HepG2 (cell line): Measurements from ENCODE around the gene CPSF4. TPM values are rescaled to one million over a fixed set of nuclear protein-coding genes. Genes with fewer than 3 reads are reported as not detected.

Experiments used
- ATAC-seq: fragments of 200-7000 bp; cut with Tn5 transposase; 3 replicates; pipeline ENCODE4 v1.9.1; 2020; ENCODE audit warnings: mild to moderate bottlenecking, moderate library complexity
- BruUV-seq: library from RNA; stranded (reverse); fragments of 400-500 nt; replicated peaks from 2 replicates; lab custom pipeline; 2021; lab: Mats Ljungman, UMichigan
- CTCF ChIA-PET: fragments of 300-600 bp; formaldehyde crosslinking; extraction: SDS; loops from one replicate; lab custom pipeline; 2021; ENCODE audit warnings: low total read pairs, inconsistent platforms, low intra/inter-chr PET ratio; lab: Yijun Ruan, JAX
- POLR2A ChIA-PET: fragments of 350-600 bp; sonication (Branson Sonifier 250); formaldehyde crosslinking; loops from one replicate; lab custom pipeline; 2020; ENCODE audit warnings: antibody characterized with exemption, inconsistent platforms; lab: Yijun Ruan, JAX
- DNase-seq: peaks from one replicate; pipeline ENCODE4 v3.0.0-alpha.2; 2015; ENCODE audit warnings: low spot score
- FAIRE-seq: peaks from 3 replicates; lab custom pipeline; 2011; peaks lifted over from hg19 to GRCh38; lab: Jason Lieb, UNC
- H2AFZ ChIP-seq: one replicate; pipeline ENCODE4 v1.6.1; 2011; ENCODE audit warnings: low read length, inconsistent platforms
- H3K27ac ChIP-seq: fragments of 300-600 bp; 3 replicates; pipeline ENCODE4 v1.8.0; 2011; ENCODE audit warnings: mixed run types, mild to moderate bottlenecking, mixed read lengths, low read length, inconsistent platforms; ENCODE audit not compliant: insufficient read depth; ENCODE audit errors: extremely low read length
- H3K27me3 ChIP-seq, 2 experiments: fragments of 200-600 bp in 1 of 2; 2 replicates in 1 of 2; 3 replicates in 1 of 2; pipeline versions ENCODE4 v1.6.0 to v1.8.0; 2011; ENCODE audit warnings: low read length in 2 of 2, mild to moderate bottlenecking in 2 of 2, moderate library complexity in 2 of 2, inconsistent platforms in 1 of 2; ENCODE audit not compliant: insufficient read depth in 2 of 2, control insufficient read depth in 1 of 2
- H3K36me3 ChIP-seq, 2 experiments: fragments of 200-600 bp in 1 of 2; replicated peaks in 1 of 2; 2 replicates in 1 of 2; 3 replicates in 1 of 2; pipeline versions ENCODE4 v1.5.1 to v1.8.0; 2011; ENCODE audit warnings: low read length in 2 of 2, inconsistent platforms in 1 of 2; ENCODE audit not compliant: insufficient read depth in 2 of 2, control insufficient read depth in 1 of 2
- H3K4me1 ChIP-seq: 2 replicates; pipeline ENCODE4 v1.5.1; 2012; ENCODE audit warnings: low read length, inconsistent platforms; ENCODE audit not compliant: insufficient read depth
- H3K4me2 ChIP-seq: 2 replicates; pipeline ENCODE4 v1.6.0; 2011; ENCODE audit warnings: low read depth, low read length, inconsistent platforms
- H3K4me3 ChIP-seq, 3 experiments: fragments of 200-600 bp in 1 of 3; sonication (generic), shearing (Covaris generic) in 1 of 3; replicated peaks in 1 of 3; 2 replicates each; pipeline ENCODE4 v1.5.1; 2011 to 2016; ENCODE audit warnings: low read length in 3 of 3, inconsistent platforms in 2 of 3, low read depth in 2 of 3, mild to moderate bottlenecking in 2 of 3, control low read depth in 1 of 3, mixed read lengths in 1 of 3; ENCODE audit not compliant: insufficient read depth in 1 of 3
- H3K79me2 ChIP-seq: one replicate; pipeline ENCODE4 v1.6.1; 2011; ENCODE audit warnings: low read length, inconsistent platforms; ENCODE audit not compliant: insufficient read depth
- H3K9ac ChIP-seq: 2 replicates; pipeline ENCODE4 v1.6.0; 2011; ENCODE audit warnings: mild to moderate bottlenecking, low read depth, low read length, inconsistent platforms; ENCODE audit not compliant: insufficient read depth
- H3K9me3 ChIP-seq: 2 replicates; pipeline ENCODE4 v1.5.1; 2012; ENCODE audit warnings: mild to moderate bottlenecking, low read length
- H4K20me1 ChIP-seq: 2 replicates; pipeline ENCODE4 v1.6.0; 2011; ENCODE audit warnings: inconsistent platforms, mild to moderate bottlenecking, low read length, moderate library complexity; ENCODE audit not compliant: insufficient read depth
- ARNT ChIP-seq: fragments of 450-650 bp; IDR thresholded peaks from 2 replicates; pipeline ENCODE4 v1.6.1; 2017
- CEBPB ChIP-seq: IDR thresholded peaks from 2 replicates; pipeline ENCODE4 v1.6.1; 2011; ENCODE audit warnings: low read depth, low read length, improper control_type of control experiment, borderline replicate concordance
- CEBPG ChIP-seq: IDR thresholded peaks from 2 replicates; pipeline ENCODE4 v1.6.1; 2016
- FOXP1 ChIP-seq, 2 experiments: fragments of 450-650 bp in 1 of 2; IDR thresholded peaks; 2 replicates each; pipeline ENCODE4 v1.6.1; 2017 to 2018; ENCODE audit warnings: antibody characterized with exemption in 1 of 2
- NCOR1 ChIP-seq: fragments of 200-600 bp; sonication (generic); IDR thresholded peaks from 2 replicates; pipeline ENCODE4 v1.7.0; 2017; ENCODE audit warnings: antibody characterized with exemption, low read length, borderline replicate concordance
- PAF1 ChIP-seq: IDR thresholded peaks from 2 replicates; pipeline ENCODE4 v1.6.1; 2016; ENCODE audit warnings: missing genetic modification reagents, missing compliant biosample characterization
- SAP130 ChIP-seq: IDR thresholded peaks from 2 replicates; pipeline ENCODE4 v1.6.1; 2016; ENCODE audit warnings: low read depth
- ZBTB33 ChIP-seq: sonication (generic); formaldehyde crosslinking; IDR thresholded peaks from 2 replicates; pipeline ENCODE4 v1.4.0; 2020; ENCODE audit warnings: missing genetic modification reagents
- ZKSCAN8 ChIP-seq: IDR thresholded peaks from 2 replicates; pipeline ENCODE4 v1.6.1; 2016; ENCODE audit warnings: borderline replicate concordance, missing genetic modification reagents, missing compliant biosample characterization
- WGBS: methylation state at CpG from one replicate; pipeline ENCODE4 v1.1.6; 2017; ENCODE audit warnings: low lambda C conversion rate; 5-methylcytosine and 5-hydroxymethylcytosine counted together
- in situ Hi-C: cut with HindIII; loops from 2 replicates; pipeline ENCODE4 v1.10.0; 2017; ENCODE audit warnings: low pct_unique_long_range_greater_than_20kb; ENCODE audit not compliant: extremely low pct_ligation_motif_present
- intact Hi-C: fragments of 100-400 bp; cut with micrococcal nuclease; formaldehyde crosslinking; loops from one replicate; pipeline ENCODE4 v1.10.0; 2022; ENCODE audit not compliant: unreplicated experiment
- polyA plus RNA-seq, 8 experiments: library from polyadenylated mRNA; depleted of rRNA in 3 of 8; stranded (reverse) in 7 of 8; unstranded in 1 of 8; fragments of >200 nt; fragmentation: Illumina TruSeq in 4 of 8; extraction: Trizol in 4 of 8; gene quantifications; 2 replicates each; pipeline versions ENCODE4 v1.2.1 to v1.2.3, GENCODE V29; 2011 to 2016; ENCODE audit warnings: low read depth in 4 of 8, missing spikeins in 1 of 8, mixed read lengths in 1 of 8; ENCODE audit not compliant: insufficient read depth in 1 of 8
- total RNA-seq, 5 experiments: library from RNA; depleted of rRNA; stranded (reverse); fragments of >200 nt; fragmentation: Illumina TruSeq; extraction: Trizol; gene quantifications; 2 replicates each; pipeline ENCODE4 v1.2.3, GENCODE V29; 2016; ENCODE audit warnings: low read depth in 1 of 5
- TF ChIP-seq, protein P1 (sequence below): sonication (generic); formaldehyde crosslinking; IDR thresholded peaks from 2 replicates; pipeline ENCODE4 v1.4.0; 2020; ENCODE audit warnings: missing genetic modification reagents
- TF ChIP-seq, protein P2 (sequence below): sonication (generic); formaldehyde crosslinking; IDR thresholded peaks from 2 replicates; pipeline ENCODE4 v1.5.0; 2020; ENCODE audit warnings: mild to moderate bottlenecking, missing genetic modification reagents

Gene CPSF4
- total and polyA plus RNA-seq, 2 of the 13 experiments (the other 11 are each of a cell fraction or from before 2014, with no cell fraction given): 34.1 to 49.6 TPM

- peaks cover 2 to 24% of the 10 kb centered on the region in 2 experiments; a peak in 4 of 5 replicates for H3K36me3 ChIP-seq
- ChIA-PET POLR2A (interaction anchor here (0.9 to 1.6 kb wide), 2 partner anchors 25 to 64 kb away, joined by 3 to 6 read pairs; partner anchors contain the start of gene ZKSCAN5), CTCF (no interaction called here)
- H3K9ac ChIP-seq: peak overlapping the region; percentile 93; the same call in 1 of the 2 replicates
- H3K9me3 ChIP-seq: no peaks in the 10 kb centered on the region
- no peak overlapping the region for H2AFZ ChIP-seq
- TF ChIP-seq, protein P1, sequence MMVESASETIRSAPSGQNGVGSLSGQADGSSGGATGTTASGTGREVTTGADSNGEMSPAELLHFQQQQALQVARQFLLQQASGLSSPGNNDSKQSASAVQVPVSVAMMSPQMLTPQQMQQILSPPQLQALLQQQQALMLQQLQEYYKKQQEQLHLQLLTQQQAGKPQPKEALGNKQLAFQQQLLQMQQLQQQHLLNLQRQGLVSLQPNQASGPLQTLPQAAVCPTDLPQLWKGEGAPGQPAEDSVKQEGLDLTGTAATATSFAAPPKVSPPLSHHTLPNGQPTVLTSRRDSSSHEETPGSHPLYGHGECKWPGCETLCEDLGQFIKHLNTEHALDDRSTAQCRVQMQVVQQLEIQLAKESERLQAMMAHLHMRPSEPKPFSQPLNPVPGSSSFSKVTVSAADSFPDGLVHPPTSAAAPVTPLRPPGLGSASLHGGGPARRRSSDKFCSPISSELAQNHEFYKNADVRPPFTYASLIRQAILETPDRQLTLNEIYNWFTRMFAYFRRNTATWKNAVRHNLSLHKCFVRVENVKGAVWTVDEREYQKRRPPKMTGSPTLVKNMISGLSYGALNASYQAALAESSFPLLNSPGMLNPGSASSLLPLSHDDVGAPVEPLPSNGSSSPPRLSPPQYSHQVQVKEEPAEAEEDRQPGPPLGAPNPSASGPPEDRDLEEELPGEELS: peak; percentile 80
- TF ChIP-seq, protein P2, sequence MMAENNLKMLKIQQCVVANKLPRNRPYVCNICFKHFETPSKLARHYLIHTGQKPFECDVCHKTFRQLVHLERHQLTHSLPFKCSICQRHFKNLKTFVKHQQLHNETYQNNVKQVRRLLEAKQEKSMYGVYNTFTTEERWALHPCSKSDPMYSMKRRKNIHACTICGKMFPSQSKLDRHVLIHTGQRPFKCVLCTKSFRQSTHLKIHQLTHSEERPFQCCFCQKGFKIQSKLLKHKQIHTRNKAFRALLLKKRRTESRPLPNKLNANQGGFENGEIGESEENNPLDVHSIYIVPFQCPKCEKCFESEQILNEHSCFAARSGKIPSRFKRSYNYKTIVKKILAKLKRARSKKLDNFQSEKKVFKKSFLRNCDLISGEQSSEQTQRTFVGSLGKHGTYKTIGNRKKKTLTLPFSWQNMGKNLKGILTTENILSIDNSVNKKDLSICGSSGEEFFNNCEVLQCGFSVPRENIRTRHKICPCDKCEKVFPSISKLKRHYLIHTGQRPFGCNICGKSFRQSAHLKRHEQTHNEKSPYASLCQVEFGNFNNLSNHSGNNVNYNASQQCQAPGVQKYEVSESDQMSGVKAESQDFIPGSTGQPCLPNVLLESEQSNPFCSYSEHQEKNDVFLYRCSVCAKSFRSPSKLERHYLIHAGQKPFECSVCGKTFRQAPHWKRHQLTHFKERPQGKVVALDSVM (CRISPR knock-in tag): peak; percentile 89
- no peak for TF ChIP-seq FOXP1 (IDR thresholded peaks at IDR 0.05)
- TF ChIP-seq FOXP1 (CRISPR knock-in tag; IDR thresholded peaks at IDR 0.05): peak; percentile 84
- TF ChIP-seq CEBPG (CRISPR knock-in tag): peak; percentile 75
- no peak for TF ChIP-seq ARNT
- TF ChIP-seq CEBPB: peak; percentile 80; the same call in 1 of the 2 replicates
- TF ChIP-seq SAP130 (CRISPR knock-in tag): peak; percentile 10; the same call in 1 of the 2 replicates
- TF ChIP-seq NCOR1: no peak
- no peak for TF ChIP-seq ZKSCAN8 (CRISPR knock-in tag)
- TF ChIP-seq ZBTB33 (CRISPR knock-in tag): 0 out of 2 replicates have a peak, but pooled peaks have one; percentile 8
- TF ChIP-seq PAF1 (CRISPR knock-in tag): no peak
- in situ Hi-C loops: no loop called here
- H3K4me2 ChIP-seq: peak overlapping the region; percentile 94
- 0 out of 2 replicates have a peak, but pooled peaks cover 6% of the 10 kb centered on the region for H4K20me1 ChIP-seq
- 57% methylated on average over 9 of the region's 9 CpGs for WGBS
- peaks cover 0 to 3% of the 10 kb centered on the region in 2 experiments; a peak in 1 of 5 replicates for H3K27me3 ChIP-seq
- H3K27ac ChIP-seq: peak overlapping the region; percentile 79
- H3K79me2 ChIP-seq: peaks cover 33% of the 10 kb centered on the region
- no TSS peak for BruUV-seq
- FAIRE-seq (no peak), ATAC-seq (no peak), DNase-seq (no peak)
- peaks cover 28% of the 10 kb centered on the region for H3K4me1 ChIP-seq
- H3K4me3 ChIP-seq: peak overlapping the region; percentile 79 to 100 (median 100)
- intact Hi-C loops: no loop called here
These were observed 1.5 kb downstream of the CPSF4 start for GRCh38 chr7:99440195-99440594.
